BE2C (cell line): ENCODE results near the gene TMCC2.

Source experiments
- DNase-seq: peaks from one replicate; pipeline ENCODE4 v3.0.0-alpha.2; 2020
- H3K27me3 ChIP-seq: fragments of 250-450 bp; sonication (Bioruptor Pico); 2 replicates; pipeline ENCODE4 v1.5.1; 2020; ENCODE audit warnings: mild to moderate bottlenecking
- H3K36me3 ChIP-seq: fragments of 250-450 bp; sonication (Bioruptor Pico); 2 replicates; pipeline ENCODE4 v1.5.1; 2020; ENCODE audit warnings: mild to moderate bottlenecking
- H3K4me1 ChIP-seq: fragments of 250-450 bp; sonication (Bioruptor Pico); 2 replicates; pipeline ENCODE4 v1.5.1; 2020
- H3K4me3 ChIP-seq: 2 replicates; pipeline ENCODE4 v1.5.1; 2011; ENCODE audit warnings: low read depth, low read length
- H3K9me3 ChIP-seq: fragments of 250-450 bp; sonication (Bioruptor Pico); 2 replicates; pipeline ENCODE4 v1.5.1; 2020
- TF ChIP-seq, protein P1 (sequence below): IDR thresholded peaks from 2 replicates; pipeline ENCODE4 v1.5.1; 2012; ENCODE audit warnings: mild to moderate bottlenecking, low read depth, low read length

The TMCC2 gene

DNA sequence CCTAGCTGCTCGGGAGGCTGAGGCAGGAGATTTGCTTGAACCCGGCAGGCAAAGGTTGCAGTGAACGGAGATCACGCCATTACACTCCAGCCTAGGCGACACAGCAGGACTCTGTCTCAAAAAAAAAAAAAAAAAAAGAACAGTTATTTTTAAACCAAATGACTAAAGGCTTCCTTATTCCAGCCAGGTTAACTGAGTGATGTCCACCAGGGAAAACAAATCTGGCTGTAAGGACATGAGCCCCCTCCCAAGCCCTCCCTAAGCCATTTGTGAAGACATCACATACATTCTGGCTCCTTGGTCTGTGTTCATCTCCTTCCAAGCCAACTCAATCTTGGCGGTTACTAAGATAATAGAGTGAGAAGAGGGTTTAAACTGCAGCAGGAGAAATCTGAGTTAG lies 8.2 kb downstream of the TMCC2 start:
- no peaks in the 10 kb centered on the region for H3K27me3 ChIP-seq
- TF ChIP-seq, protein P1, sequence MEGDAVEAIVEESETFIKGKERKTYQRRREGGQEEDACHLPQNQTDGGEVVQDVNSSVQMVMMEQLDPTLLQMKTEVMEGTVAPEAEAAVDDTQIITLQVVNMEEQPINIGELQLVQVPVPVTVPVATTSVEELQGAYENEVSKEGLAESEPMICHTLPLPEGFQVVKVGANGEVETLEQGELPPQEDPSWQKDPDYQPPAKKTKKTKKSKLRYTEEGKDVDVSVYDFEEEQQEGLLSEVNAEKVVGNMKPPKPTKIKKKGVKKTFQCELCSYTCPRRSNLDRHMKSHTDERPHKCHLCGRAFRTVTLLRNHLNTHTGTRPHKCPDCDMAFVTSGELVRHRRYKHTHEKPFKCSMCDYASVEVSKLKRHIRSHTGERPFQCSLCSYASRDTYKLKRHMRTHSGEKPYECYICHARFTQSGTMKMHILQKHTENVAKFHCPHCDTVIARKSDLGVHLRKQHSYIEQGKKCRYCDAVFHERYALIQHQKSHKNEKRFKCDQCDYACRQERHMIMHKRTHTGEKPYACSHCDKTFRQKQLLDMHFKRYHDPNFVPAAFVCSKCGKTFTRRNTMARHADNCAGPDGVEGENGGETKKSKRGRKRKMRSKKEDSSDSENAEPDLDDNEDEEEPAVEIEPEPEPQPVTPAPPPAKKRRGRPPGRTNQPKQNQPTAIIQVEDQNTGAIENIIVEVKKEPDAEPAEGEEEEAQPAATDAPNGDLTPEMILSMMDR, result no peak
- no peak overlapping the region for H3K4me3 ChIP-seq
- DNase-seq, result no peak
- no peaks in the 10 kb centered on the region for H3K4me1 ChIP-seq
- H3K9me3 ChIP-seq, result no peaks in the 10 kb centered on the region
- H3K36me3 ChIP-seq, result no peaks in the 10 kb centered on the region

DNA sequence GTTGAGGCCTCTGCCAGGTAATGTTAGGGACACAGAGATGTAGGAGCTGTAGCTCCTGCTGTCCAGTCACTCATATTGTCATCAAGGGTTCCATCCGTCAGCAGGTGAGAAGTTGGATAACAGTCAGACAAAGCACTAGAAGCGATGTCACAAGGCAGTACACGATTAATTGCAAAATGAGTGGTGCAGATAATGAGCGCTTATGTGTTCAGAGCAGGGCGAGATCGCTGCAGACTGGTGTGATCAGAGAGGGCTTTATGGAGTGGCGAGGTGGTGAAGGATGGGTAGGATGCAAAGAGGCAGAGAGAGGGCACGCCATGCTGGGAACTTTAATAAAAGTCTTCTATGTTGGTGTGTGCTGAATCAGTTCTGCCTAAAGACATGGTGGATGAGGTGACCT lies 8.8 kb downstream of the TMCC2 start:
- Histone ChIP-seq H3K9me3 (no peaks in the 10 kb centered on the region), H3K36me3 (no peaks in the 10 kb centered on the region), H3K27me3 (no peaks in the 10 kb centered on the region), H3K4me3 (no peak overlapping the region), H3K4me1 (no peaks in the 10 kb centered on the region)
- TF ChIP-seq, protein P1, result no peak
- DNase-seq, result no peak

DNA sequence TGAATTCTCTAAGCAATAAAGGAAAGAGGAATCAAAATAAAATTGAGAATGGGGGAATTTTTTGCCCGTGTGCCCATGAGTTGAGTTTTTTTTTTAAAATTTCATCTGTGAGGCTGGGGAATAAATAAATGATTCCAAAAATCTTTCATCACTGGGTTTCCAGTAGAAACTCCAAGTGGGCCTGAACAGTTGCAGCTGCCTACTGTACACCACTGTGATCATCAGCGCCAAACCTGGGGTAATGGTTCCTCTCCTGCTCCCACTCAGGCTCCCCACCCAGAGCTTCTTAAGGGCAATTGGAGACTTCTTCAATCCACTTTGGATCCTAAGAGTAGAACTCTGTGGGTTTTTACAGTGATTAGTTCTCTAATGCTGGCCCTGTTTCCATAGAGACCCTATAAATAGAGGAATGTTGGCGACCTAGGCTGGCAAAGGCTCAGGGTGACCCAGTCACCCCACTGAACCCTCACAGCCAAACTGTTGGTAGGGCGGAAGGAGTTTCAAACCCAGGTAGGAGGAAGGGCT lies 9.3 kb downstream of the TMCC2 start:
- H3K4me1 ChIP-seq, result no peaks in the 10 kb centered on the region
- no peak for DNase-seq

DNA sequence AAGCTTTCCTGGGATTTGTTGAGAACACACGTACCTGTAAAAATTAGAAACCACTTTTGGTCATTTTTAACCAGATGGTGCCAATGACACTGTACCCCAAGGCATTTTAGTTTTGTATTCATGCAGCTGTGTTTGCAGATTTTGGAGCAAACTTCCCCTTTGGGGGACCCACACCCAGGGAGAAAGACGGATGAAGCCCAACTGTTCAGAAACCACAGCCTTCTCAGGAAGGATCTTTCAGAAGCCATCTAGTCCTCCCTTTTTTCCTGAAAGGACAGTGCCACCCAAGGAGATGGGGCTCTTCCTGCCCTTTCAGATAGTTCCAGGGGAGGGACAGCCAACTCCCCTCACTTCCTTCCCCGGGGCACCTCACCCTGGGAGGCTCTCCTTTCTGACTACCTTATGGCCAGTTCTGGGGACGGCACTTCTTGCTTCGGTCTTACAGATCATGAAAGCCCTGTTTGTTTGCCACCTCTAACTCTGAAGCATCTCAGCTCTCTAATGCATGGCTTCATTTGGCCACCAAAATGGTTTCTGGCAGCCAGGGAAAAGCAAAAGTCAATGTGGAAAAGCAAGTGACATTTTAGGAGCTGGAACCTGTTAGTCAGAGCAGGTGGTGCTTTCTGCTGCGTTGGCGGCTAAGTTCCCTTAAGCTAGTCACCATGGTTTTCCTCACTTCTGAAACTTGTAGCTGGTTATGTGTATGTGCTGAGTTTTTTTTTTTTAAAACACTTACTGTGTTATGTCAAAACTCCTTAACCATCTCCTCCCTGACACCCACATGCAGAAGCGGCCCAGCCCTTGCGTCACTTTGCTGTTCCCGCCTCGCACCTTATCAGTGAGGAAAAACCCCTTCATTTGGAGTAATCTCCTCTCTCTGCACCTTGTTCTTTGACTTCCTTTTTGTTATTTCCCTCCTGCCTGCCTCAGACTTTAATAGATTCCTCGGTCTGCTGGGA lies 10.1 kb downstream of the TMCC2 start:
- DNase-seq, result no peak
- TF ChIP-seq, protein P1, result no peak
- Histone ChIP-seq H3K9me3 (no peaks in the 10 kb centered on the region), H3K4me3 (no peak overlapping the region), H3K4me1 (no peaks in the 10 kb centered on the region), H3K27me3 (no peaks in the 10 kb centered on the region), H3K36me3 (no peaks in the 10 kb centered on the region)

More for the DNA sequence above, 9.3 kb downstream of the TMCC2 start:
- Histone ChIP-seq H3K4me3 (no peak overlapping the region), H3K36me3 (no peaks in the 10 kb centered on the region), H3K27me3 (no peaks in the 10 kb centered on the region), H3K9me3 (no peaks in the 10 kb centered on the region)
- TF ChIP-seq, protein P1, result no peak

DNA sequence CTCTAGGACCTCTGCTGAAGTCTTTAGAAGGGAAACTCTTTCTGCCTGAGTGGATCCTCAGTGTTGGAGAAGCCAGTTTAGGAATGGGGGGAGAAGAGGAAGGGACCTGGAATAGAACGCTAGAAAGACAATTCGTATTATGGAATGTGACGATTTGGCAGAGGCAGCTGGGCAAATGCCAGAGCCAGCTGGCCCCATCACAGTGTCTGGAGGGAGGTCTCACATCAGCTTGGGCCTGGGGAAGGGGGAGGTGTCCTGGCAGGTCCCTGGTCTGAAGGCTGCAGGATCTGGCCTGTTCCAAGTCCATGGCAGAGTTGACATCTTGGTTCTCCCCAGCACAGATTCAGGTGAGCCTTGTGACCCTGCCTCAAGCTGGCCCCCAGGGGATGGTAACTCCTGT lies 11.3 kb downstream of the TMCC2 start:
- H3K4me3 ChIP-seq, result no peak overlapping the region
- H3K9me3 ChIP-seq, result no peaks in the 10 kb centered on the region
- TF ChIP-seq, protein P1, result no peak
- no peaks in the 10 kb centered on the region for H3K4me1 ChIP-seq
- H3K36me3 ChIP-seq, result no peaks in the 10 kb centered on the region
- DNase-seq, result no peak
- H3K27me3 ChIP-seq, result no peaks in the 10 kb centered on the region

DNA sequence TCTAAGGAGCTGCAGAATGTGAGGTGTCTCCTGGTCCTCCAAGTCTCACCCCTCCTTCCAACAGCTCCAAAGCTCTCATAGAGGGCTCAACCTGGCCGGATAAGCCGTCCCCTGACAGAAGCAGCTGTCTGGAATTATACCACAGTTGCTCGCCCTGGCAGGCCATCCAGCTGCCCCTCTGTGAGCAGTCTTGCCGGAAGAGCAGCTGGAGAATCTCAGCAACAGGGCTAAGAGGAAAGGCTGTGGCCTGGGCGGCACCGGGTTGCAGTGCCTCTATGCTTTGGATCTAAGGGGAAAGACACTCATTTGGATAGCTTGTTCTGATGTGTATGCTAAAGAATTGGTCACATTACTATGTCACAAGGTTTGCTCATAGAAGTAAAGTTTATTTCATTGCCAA lies 12.4 kb downstream of the TMCC2 start:
- TF ChIP-seq, protein P1, result no peak
- no peaks in the 10 kb centered on the region for H3K36me3 ChIP-seq

More for the DNA sequence above, 12.4 kb downstream of the TMCC2 start:
- Histone ChIP-seq H3K9me3 (no peaks in the 10 kb centered on the region), H3K4me3 (no peak overlapping the region), H3K27me3 (no peaks in the 10 kb centered on the region), H3K4me1 (no peaks in the 10 kb centered on the region)
- no peak for DNase-seq
